SU-DHL-6 (cell line): ENCODE results near the gene PDE4C.

ENCODE experiments used
- H2AFZ ChIP-seq: fragments of 200-600 bp; sonication (generic); 2 replicates; pipeline ENCODE4 v1.6.1; 2014; ENCODE audit warnings: low read depth, mild to moderate bottlenecking, moderate library complexity, mixed read lengths, antibody characterized with exemption, low read length; ENCODE audit not compliant: severe bottlenecking
- H3F3A ChIP-seq: fragments of 200-600 bp; shearing (Covaris generic); 2 replicates; pipeline ENCODE4 v1.6.0; 2016; ENCODE audit warnings: antibody characterized with exemption, mild to moderate bottlenecking; ENCODE audit not compliant: insufficient read depth
- H3K27ac ChIP-seq: fragments of 200-600 bp; sonication (generic); 2 replicates; pipeline ENCODE4 v1.5.1; 2016; ENCODE audit warnings: low read depth, mild to moderate bottlenecking, low read length, moderate library complexity, mixed read lengths
- H3K27me3 ChIP-seq: fragments of 200-600 bp; sonication (generic), shearing (Covaris generic); 2 replicates; pipeline ENCODE4 v1.6.0; 2014; ENCODE audit warnings: mild to moderate bottlenecking, low read length
- H3K36me3 ChIP-seq: fragments of 200-600 bp; sonication (generic); 2 replicates; pipeline ENCODE4 v1.6.1; 2014; ENCODE audit warnings: mild to moderate bottlenecking, low read length, mixed read lengths
- H3K4me2 ChIP-seq: fragments of 300-600, 200-600 bp; shearing (Covaris generic), sonication (generic); 2 replicates; pipeline ENCODE4 v1.6.0; 2014; ENCODE audit warnings: low read length, low read depth, mild to moderate bottlenecking; ENCODE audit not compliant: poor library complexity, severe bottlenecking
- H3K4me3 ChIP-seq: fragments of 200-600 bp; sonication (generic); 2 replicates; pipeline ENCODE4 v1.5.1; 2014; ENCODE audit warnings: antibody characterized with exemption, low read length, mild to moderate bottlenecking, mixed read lengths; ENCODE audit not compliant: insufficient read depth, poor library complexity, severe bottlenecking
- H3K79me2 ChIP-seq: fragments of 200-600 bp; sonication (generic); 2 replicates; pipeline ENCODE4 v1.6.1; 2014; ENCODE audit warnings: mild to moderate bottlenecking, low read length, moderate library complexity; ENCODE audit not compliant: insufficient read depth
- H3K9ac ChIP-seq: fragments of 200-600 bp; sonication (generic); 2 replicates; pipeline ENCODE4 v1.7.0; 2014; ENCODE audit warnings: mild to moderate bottlenecking, low read length
- H3K9me2 ChIP-seq: fragments of 200-600 bp; sonication (generic); replicated peaks from 2 replicates; pipeline ENCODE4 v1.6.1; 2014; ENCODE audit warnings: low read length; ENCODE audit not compliant: insufficient read depth
- H3K9me3 ChIP-seq: fragments of 200-600 bp; sonication (generic); 2 replicates; pipeline ENCODE4 v1.6.1; 2014; ENCODE audit warnings: low read length, mixed read lengths; ENCODE audit not compliant: insufficient read depth
- H4K20me1 ChIP-seq: fragments of 200-600 bp; sonication (generic); 2 replicates; pipeline ENCODE4 v1.6.1; 2014; ENCODE audit warnings: low read depth, mild to moderate bottlenecking, antibody characterized with exemption, low read length, moderate library complexity, mixed read lengths
- CTCF ChIP-seq: fragments of 200-600 bp; sonication (generic); IDR thresholded peaks from one replicate; pipeline ENCODE4 v1.5.1; 2017; ENCODE audit warnings: antibody characterized with exemption, mild to moderate bottlenecking, low read length, moderate library complexity; ENCODE audit not compliant: insufficient read depth, poor library complexity, severe bottlenecking
- EZH2phosphoT487 ChIP-seq: fragments of 200-600 bp; sonication (generic), shearing (Covaris generic); conservative IDR thresholded peaks from 2 replicates; pipeline ENCODE4 v1.6.1; 2018; ENCODE audit warnings: mild to moderate bottlenecking, antibody characterized with exemption, low read length, moderate library complexity, mixed read lengths

PDE4C gene

DNA sequence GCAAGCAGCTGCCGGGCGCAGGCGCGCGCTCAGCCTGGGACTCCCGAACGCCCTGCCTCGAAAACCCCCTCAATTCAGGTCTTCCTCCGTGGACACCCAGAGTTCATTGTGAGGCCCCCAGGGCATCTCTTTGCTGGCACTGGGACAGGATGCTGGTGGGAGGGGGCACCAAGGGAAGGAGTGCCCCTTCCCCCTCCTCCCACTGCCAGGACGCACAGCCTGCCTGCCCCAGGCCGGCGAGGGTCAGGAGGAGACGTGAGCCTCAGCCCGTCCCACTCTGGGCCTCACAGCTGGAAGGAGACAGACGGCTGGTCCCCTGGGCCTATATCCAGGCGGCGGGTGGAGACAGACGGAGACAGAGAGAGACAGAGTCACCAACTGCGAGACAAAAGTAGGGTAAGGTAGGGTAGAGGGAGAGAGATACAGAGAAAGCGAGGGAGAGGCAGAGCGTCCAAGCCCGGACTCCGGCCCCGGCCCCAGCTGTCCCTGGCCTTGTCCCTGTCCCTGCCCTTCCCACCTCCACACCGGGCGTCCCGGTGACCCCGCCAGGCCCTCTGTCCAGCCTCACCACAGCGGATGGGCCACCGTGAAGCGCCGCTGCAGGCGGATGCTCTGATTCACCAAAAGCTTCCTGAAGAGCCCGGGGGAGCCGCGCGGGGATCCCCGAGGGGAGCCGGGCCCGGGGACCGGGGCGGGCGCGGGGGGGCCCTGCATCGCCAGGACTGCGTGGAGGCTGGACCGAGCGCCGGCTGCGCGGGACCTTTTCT, at the start of gene PDE4C:
Gene PDE4C, minus strand, starts transcription at position 737 of the 767 bp plus-strand sequence. Its CDS starts 23 bp downstream, at position 714.
- no peaks in the 10 kb centered on the region for H3K36me3 ChIP-seq
- peak within 1 kb of the TSS; percentile 48; the same call in 1 of the 2 replicates for H3K27ac ChIP-seq
- no peaks in the 10 kb centered on the region for H3K79me2 ChIP-seq
- no peaks in the 10 kb centered on the region for H3K9me3 ChIP-seq
- H3F3A ChIP-seq, result 0 out of 2 replicates have a peak, but pooled peaks cover 6% of the 10 kb centered on the region
- peak within 1 kb of the TSS; percentile 59 for H3K9ac ChIP-seq
- H3K27me3 ChIP-seq, result no peaks in the 10 kb centered on the region
- H3K4me3 ChIP-seq, result no peak within 1 kb of the TSS
- H3K4me2 ChIP-seq, result peak within 1 kb of the TSS; percentile 74
- no peaks in the 10 kb centered on the region for H3K9me2 ChIP-seq
- H4K20me1 ChIP-seq, result no peaks in the 10 kb centered on the region
- TF ChIP-seq EZH2phosphoT487 (no peak), CTCF (no peak)
- H2AFZ ChIP-seq, result no peak within 1 kb of the TSS

DNA sequence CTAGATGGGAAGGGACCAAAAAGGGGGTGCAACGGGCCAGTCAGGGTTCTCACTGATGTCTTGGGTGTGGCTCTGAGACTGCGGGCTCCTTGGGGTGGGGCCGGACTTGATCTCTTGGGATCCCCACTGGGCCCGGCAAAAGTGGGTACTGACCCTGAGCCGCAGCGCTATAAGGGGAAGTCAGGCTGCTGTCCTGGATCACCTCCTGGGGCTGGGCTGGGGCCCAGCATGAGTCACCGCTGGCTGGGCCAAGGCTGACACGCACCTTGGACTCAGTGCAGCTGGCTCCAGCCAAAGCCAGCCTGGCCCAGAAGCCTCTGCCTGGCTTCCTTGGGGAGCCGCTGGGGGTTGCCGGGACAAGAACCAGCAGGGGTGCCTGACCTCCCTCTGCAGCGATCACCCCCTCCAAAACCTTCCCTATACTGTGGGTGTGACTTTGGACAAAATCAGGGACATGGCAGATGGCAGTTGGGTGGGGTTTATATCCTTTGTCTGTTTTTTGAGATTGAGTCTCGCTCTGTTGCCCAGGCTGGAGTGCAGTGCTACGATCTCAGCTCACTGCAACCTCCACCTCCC, 48.6 kb upstream of the PDE4C start:
- H3K27ac ChIP-seq, result no peak overlapping the region
- peaks cover 9% of the 10 kb centered on the region for H3F3A ChIP-seq
- H3K79me2 ChIP-seq, result no peaks in the 10 kb centered on the region
- H3K9me2 ChIP-seq, result no peaks in the 10 kb centered on the region
- no peak overlapping the region for H2AFZ ChIP-seq
- no peak overlapping the region for H3K4me3 ChIP-seq
- H4K20me1 ChIP-seq, result no peaks in the 10 kb centered on the region
- H3K4me2 ChIP-seq, result no peak overlapping the region
- no peak overlapping the region for H3K9ac ChIP-seq
- no peaks in the 10 kb centered on the region for H3K9me3 ChIP-seq
- H3K27me3 ChIP-seq, result no peaks in the 10 kb centered on the region
- H3K36me3 ChIP-seq, result no peaks in the 10 kb centered on the region
- TF ChIP-seq CTCF (no peak), EZH2phosphoT487 (no peak)

GRCh38 chr19:18274219-18274780, 48.1 kb upstream of the PDE4C start, which contains the start of gene IQCN:
Gene IQCN, minus strand, starts transcription at chr19:18274452. Its CDS starts 4,974 bp downstream, at chr19:18269478.
- Histone ChIP-seq H3K9ac (no peak within 1 kb of the TSS), H3K27me3 (no peaks in the 10 kb centered on the region), H3K27ac (no peak within 1 kb of the TSS), H3K79me2 (no peaks in the 10 kb centered on the region), H3K36me3 (no peaks in the 10 kb centered on the region), H4K20me1 (no peaks in the 10 kb centered on the region), H3F3A (0 out of 2 replicates have a peak, but pooled peaks cover 10% of the 10 kb centered on the region), H3K9me3 (no peaks in the 10 kb centered on the region), H2AFZ (no peak within 1 kb of the TSS), H3K4me2 (no peak within 1 kb of the TSS), H3K9me2 (no peaks in the 10 kb centered on the region), H3K4me3 (no peak within 1 kb of the TSS)
- no peak for TF ChIP-seq CTCF
- TF ChIP-seq EZH2phosphoT487, result no peak
